Sigmoid colon (tissue), 7 donors: ENCODE results near the gene PDE1A. TPM values are rescaled to one million over a fixed set of nuclear protein-coding genes. Genes with fewer than 3 reads are reported as not detected.
"Not testable (repeated sequence)": the region's sequence is repeated elsewhere in the genome, so short reads cannot be mapped to it uniquely, and the experiment has no call there.

Experiments
- DNase-seq: peaks from one replicate; pipeline ENCODE4 v3.0.0-alpha.2; 2019
- H3K27ac ChIP-seq, 4 donors: fragments of 200-600 bp; sonication (generic); one replicate each; pipeline ENCODE4 v1.5.1; 2016 to 2019; ENCODE audit warnings: mild to moderate bottlenecking in 1 of 4
- H3K27me3 ChIP-seq, 3 donors: fragments of 200-600 bp; sonication (generic); one replicate each; pipeline ENCODE4 v1.5.1; 2019; ENCODE audit warnings: mild to moderate bottlenecking in 1 of 3
- H3K36me3 ChIP-seq, 4 donors: fragments of 200-600 bp; sonication (generic); one replicate each; pipeline ENCODE4 v1.5.1; 2016 to 2019
- H3K4me1 ChIP-seq, 4 donors: fragments of 200-600 bp; sonication (generic); one replicate each; pipeline ENCODE4 v1.5.1; 2017 to 2019
- H3K4me3 ChIP-seq, 4 donors: fragments of 200-600 bp; sonication (generic); one replicate each; pipeline ENCODE4 v1.5.1; 2017 to 2019; ENCODE audit warnings: mild to moderate bottlenecking in 2 of 4, moderate library complexity in 1 of 4
- H3K9me3 ChIP-seq, 4 donors: fragments of 200-600 bp in 3 of 4; sonication (generic) in 3 of 4; one replicate each; pipeline versions ENCODE4 v1.5.1 to v1.6.1; 2013 to 2019
- EP300 ChIP-seq, 4 donors: sonication (generic); formaldehyde crosslinking; IDR thresholded peaks; one replicate each; pipeline ENCODE4 v1.6.1; 2017; ENCODE audit warnings: antibody characterized with exemption in 4 of 4
- POLR2A ChIP-seq, 2 donors: fragments of 450-650 bp; IDR thresholded peaks; one replicate each; pipeline ENCODE4 v1.6.1; 2016; ENCODE audit warnings: antibody characterized with exemption in 2 of 2, mild to moderate bottlenecking in 2 of 2, moderate library complexity in 2 of 2
- POLR2AphosphoS5 ChIP-seq, 4 donors: sonication (generic); formaldehyde crosslinking; IDR thresholded peaks; one replicate each; pipeline ENCODE4 v1.6.1; 2017; ENCODE audit warnings: antibody characterized with exemption in 4 of 4
- WGBS, 2 donors: extraction: QIAGEN DNeasy Blood & Tissue Kit; methylation state at CpG; one replicate each; pipeline ENCODE4 v1.1.7; 2013; 5-methylcytosine and 5-hydroxymethylcytosine counted together
- intact Hi-C: fragments of 100-400 bp; cut with DNase I; formaldehyde crosslinking; loops from one replicate; pipeline ENCODE4 v1.15.1; 2023
- polyA plus RNA-seq, 3 donors: library from polyadenylated mRNA; stranded (reverse); fragments of 200-250 nt; gene quantifications; one replicate each; pipeline ENCODE4 v1.2.3, GENCODE V29; 2013
- total RNA-seq, 4 donors: library from RNA; depleted of rRNA; stranded (reverse); fragments of >200 nt; gene quantifications; one replicate each; pipeline ENCODE4 v1.1.0, GENCODE V29; 2016
- TF ChIP-seq, protein P1 (sequence below), 4 experiments: fragments of 450-650 bp in 3 of 4; fragments of 200-600 bp in 1 of 4; IDR thresholded peaks; one replicate each; pipeline ENCODE4 v1.5.1; 2016 to 2019; ENCODE audit warnings: antibody characterized with exemption in 4 of 4, mild to moderate bottlenecking in 3 of 4, moderate library complexity in 2 of 4
- donor health status: healthy with polysubstance abuse.
- donor health status: Bipolar disorder and iron deficiency.
- donor health status: healthy.

Gene PDE1A
- total and polyA plus RNA-seq, 7 donors: 0.69 to 37.1 (median 17.2) TPM

DNA sequence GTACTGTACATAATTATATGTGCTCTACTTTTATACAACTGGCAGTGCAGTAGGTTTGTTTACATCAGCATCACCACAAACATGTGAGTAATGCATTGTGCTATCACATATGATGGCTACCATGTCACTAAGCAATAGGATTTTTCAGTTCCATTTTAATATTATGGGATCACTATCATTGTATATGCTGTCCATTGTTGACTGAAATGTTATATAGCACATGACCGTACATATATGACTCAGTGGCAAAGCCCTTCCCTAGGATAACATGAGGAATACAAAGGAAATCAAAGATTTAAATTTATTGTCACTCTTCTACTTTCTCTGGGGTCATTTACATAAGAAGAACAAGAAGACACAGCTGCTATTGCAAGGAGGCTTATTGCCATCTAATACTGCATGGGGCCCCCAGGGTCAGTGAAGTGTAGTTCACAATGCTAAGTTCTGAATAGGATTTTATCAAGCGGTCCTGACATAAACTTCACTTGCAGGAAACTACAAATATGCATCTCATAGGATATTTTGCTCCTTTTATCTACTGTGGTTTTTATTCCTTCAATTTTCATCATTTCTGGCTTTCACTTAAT, 21.8 kb downstream of the PDE1A start:
- intact Hi-C loops: no loop called here
- Histone ChIP-seq H3K4me3 (no peak overlapping the region), H3K9me3 (no peaks in the 10 kb centered on the region), H3K36me3 (no peaks in the 10 kb centered on the region), H3K4me1 (no peaks in the 10 kb centered on the region), H3K27me3 (no peaks in the 10 kb centered on the region), H3K27ac (no peak overlapping the region)
- 83 to 88% methylated on average over 2 of the region's 2 CpGs for WGBS, 2 donors
- no peak for TF ChIP-seq EP300 (IDR thresholded peaks at IDR 0.05)
- no peak for TF ChIP-seq POLR2A (IDR thresholded peaks at IDR 0.05)
- TF ChIP-seq, protein P1, sequence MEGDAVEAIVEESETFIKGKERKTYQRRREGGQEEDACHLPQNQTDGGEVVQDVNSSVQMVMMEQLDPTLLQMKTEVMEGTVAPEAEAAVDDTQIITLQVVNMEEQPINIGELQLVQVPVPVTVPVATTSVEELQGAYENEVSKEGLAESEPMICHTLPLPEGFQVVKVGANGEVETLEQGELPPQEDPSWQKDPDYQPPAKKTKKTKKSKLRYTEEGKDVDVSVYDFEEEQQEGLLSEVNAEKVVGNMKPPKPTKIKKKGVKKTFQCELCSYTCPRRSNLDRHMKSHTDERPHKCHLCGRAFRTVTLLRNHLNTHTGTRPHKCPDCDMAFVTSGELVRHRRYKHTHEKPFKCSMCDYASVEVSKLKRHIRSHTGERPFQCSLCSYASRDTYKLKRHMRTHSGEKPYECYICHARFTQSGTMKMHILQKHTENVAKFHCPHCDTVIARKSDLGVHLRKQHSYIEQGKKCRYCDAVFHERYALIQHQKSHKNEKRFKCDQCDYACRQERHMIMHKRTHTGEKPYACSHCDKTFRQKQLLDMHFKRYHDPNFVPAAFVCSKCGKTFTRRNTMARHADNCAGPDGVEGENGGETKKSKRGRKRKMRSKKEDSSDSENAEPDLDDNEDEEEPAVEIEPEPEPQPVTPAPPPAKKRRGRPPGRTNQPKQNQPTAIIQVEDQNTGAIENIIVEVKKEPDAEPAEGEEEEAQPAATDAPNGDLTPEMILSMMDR (IDR thresholded peaks at IDR 0.05): no peak
- no peak for TF ChIP-seq POLR2AphosphoS5 (IDR thresholded peaks at IDR 0.05)
- no peak for DNase-seq

DNA sequence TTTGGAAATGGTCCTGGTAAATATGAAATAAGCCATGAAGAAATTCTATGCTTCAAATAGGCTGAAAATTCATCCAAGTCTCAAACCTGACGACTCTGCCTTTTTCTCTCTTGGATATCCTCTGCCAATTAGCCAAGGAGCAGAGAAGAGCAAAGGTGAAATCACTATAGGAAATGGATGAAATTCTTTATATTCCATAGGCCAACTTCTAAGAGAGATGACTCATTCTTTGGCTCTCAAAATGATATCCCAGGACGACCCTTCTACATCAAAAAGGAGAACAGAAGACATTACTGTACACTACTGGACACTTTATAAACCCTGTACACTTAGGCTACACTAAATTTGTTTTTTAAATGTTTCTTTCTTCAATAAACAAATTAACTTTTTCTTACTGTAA, 22.7 kb downstream of the PDE1A start:
- Histone ChIP-seq H3K9me3 (no peaks in the 10 kb centered on the region), H3K27me3 (no peaks in the 10 kb centered on the region), H3K36me3 (no peaks in the 10 kb centered on the region), H3K27ac (no peak overlapping the region), H3K4me3 (no peak overlapping the region), H3K4me1 (no peaks in the 10 kb centered on the region)
- 55 to 65% methylated on average over 2 of the region's 2 CpGs for WGBS, 2 donors
- intact Hi-C loops: no loop called here
- TF ChIP-seq, protein P1 (IDR thresholded peaks at IDR 0.05): no peak
- no peak for TF ChIP-seq POLR2AphosphoS5 (IDR thresholded peaks at IDR 0.05)
- TF ChIP-seq EP300 (IDR thresholded peaks at IDR 0.05): no peak
- TF ChIP-seq POLR2A (IDR thresholded peaks at IDR 0.05): no peak
- DNase-seq: no peak

DNA sequence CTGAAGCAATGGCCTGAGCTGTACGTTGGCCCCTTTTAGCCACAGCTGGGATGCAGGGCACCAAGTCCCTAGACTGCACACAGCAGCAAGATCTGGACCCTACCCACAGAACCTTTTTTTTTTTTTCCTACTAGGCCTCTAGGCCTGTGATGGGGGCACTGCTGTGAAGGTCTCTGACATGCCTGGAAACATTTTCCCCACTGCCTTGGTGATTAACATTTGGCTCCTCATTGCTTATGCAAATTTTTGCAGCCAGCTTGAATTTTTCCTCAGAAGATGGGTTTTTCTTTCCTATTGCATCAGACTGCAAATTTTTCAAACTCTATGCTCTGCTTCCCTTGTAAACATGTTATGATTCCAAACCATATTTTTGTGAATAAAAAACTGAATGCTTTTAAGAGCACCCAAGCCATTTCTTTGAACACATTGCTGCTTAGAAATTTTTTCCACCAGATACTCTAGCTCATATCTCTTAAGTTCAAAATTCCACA, 33.5 kb downstream of the PDE1A start:
- no peak for DNase-seq
- no peaks in the 10 kb centered on the region for H3K9me3 ChIP-seq
- H3K27ac ChIP-seq: no peak overlapping the region
- H3K4me3 ChIP-seq: no peak overlapping the region
- WGBS, 2 donors: 78 to 92% methylated on average over 1 of the region's 1 CpG
- intact Hi-C loops: no loop called here
- no peaks in the 10 kb centered on the region for H3K27me3 ChIP-seq
- no peak for TF ChIP-seq EP300 (IDR thresholded peaks at IDR 0.05)
- TF ChIP-seq POLR2AphosphoS5 (IDR thresholded peaks at IDR 0.05): no peak
- TF ChIP-seq POLR2A (IDR thresholded peaks at IDR 0.05): no peak
- TF ChIP-seq, protein P1 (IDR thresholded peaks at IDR 0.05): no peak
- no peaks in the 10 kb centered on the region for H3K36me3 ChIP-seq
- peaks cover 0 to 7% (median 2%) of the 10 kb centered on the region in 4 donors for H3K4me1 ChIP-seq

DNA sequence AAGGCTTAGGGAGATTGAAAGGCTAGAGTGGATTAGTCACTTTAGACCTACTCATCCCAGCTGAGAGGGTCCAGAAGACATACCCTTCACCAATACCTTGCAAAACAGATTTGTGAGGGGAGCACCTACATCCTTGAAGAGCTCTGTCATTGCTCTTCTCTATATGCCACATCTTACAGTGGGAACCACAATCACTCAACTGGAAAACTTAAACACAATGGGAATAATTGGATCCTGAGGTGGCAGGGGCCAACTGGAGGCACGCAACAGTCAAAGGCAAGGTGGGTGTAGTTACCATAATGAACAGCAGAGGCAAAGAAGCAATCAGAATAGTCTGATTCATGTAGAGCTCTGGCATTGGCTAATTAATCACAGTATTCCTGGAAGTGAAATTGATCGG, 35.4 kb downstream of the PDE1A start:
- TF ChIP-seq EP300 (IDR thresholded peaks at IDR 0.05) (no peak), POLR2AphosphoS5 (IDR thresholded peaks at IDR 0.05) (no peak), POLR2A (IDR thresholded peaks at IDR 0.05) (no peak)
- TF ChIP-seq, protein P1 (IDR thresholded peaks at IDR 0.05): no peak
- intact Hi-C loops: no loop called here
- H3K36me3 ChIP-seq: no peaks in the 10 kb centered on the region
- no peak overlapping the region for H3K4me3 ChIP-seq
- 76 to 87% methylated on average over 2 of the region's 2 CpGs for WGBS, 2 donors
- no peak for DNase-seq
- no peaks in the 10 kb centered on the region for H3K27me3 ChIP-seq
- H3K27ac ChIP-seq: no peak overlapping the region
- no peaks in the 10 kb centered on the region for H3K9me3 ChIP-seq
- H3K4me1 ChIP-seq: peaks cover 0 to 7% (median 2%) of the 10 kb centered on the region in 4 donors

DNA sequence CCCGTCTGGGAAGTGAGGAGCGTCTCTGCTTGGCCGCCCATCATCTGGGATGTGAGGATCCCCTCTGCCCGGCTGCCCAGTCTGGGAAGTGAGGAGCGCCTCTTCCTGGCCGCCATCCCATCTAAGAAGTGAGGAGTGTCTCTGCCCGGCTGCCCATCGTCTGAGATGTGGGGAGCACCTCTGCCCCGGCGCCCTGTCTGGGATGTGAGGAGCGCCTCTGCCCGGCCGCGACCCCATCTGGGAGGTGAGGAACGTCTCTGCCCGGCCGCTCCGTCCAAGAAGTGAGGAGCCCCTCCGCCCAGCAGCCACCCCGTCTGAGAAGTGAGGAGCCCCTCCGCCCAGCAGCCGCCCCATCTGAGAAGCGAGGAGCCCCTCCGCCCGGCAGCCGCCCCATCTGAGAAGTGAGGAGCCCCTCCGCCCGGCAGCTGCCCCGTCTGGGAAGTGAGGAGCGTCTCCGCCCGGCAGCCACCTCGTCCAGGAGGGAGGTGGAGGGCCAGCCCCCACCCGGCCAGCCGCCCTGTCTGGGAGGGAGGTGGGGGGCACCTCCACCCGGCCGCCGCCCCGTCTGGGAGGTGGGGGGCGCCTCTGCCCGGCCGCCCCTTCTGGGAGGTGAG, 40.5 kb downstream of the PDE1A start:
- H3K27me3 ChIP-seq, H3K9me3 ChIP-seq, H3K4me3 ChIP-seq, H3K27ac ChIP-seq, DNase-seq, H3K4me1 ChIP-seq, intact Hi-C loops, H3K36me3 ChIP-seq: not testable (repeated sequence)
- WGBS, 2 donors: 94% methylated on average over 42 of the region's 42 CpGs
